Measurements from ENCODE around the gene FCRLB. TPM values are rescaled to one million over a fixed set of nuclear protein-coding genes. Genes with fewer than 3 reads are reported as not detected.

FCRLB gene
- total and polyA plus RNA-seq, 2 experiments from 2014 or later: 0.37 to 0.56 TPM

DNA sequence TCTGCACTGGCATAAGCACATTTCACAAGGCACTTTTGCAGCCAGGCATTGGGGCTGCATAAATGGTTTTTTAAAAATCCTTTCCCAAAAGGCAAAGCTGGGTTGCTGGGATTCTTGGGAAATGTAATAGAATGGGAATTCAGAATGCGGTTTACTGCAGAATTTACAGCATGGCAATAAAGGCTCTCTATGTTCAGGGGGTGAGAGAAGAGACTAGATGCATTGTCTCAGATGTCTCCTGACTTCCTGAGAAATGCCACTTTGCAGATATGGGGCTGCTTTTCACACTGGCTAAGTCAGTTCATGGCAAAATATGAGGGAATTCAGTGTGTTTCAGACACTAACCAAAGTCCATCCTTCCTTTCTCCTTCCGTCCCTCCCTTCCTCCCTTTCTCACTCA lies 44.9 kb upstream of the FCRLB start (continued):
- TF ChIP-seq, protein P1, sequence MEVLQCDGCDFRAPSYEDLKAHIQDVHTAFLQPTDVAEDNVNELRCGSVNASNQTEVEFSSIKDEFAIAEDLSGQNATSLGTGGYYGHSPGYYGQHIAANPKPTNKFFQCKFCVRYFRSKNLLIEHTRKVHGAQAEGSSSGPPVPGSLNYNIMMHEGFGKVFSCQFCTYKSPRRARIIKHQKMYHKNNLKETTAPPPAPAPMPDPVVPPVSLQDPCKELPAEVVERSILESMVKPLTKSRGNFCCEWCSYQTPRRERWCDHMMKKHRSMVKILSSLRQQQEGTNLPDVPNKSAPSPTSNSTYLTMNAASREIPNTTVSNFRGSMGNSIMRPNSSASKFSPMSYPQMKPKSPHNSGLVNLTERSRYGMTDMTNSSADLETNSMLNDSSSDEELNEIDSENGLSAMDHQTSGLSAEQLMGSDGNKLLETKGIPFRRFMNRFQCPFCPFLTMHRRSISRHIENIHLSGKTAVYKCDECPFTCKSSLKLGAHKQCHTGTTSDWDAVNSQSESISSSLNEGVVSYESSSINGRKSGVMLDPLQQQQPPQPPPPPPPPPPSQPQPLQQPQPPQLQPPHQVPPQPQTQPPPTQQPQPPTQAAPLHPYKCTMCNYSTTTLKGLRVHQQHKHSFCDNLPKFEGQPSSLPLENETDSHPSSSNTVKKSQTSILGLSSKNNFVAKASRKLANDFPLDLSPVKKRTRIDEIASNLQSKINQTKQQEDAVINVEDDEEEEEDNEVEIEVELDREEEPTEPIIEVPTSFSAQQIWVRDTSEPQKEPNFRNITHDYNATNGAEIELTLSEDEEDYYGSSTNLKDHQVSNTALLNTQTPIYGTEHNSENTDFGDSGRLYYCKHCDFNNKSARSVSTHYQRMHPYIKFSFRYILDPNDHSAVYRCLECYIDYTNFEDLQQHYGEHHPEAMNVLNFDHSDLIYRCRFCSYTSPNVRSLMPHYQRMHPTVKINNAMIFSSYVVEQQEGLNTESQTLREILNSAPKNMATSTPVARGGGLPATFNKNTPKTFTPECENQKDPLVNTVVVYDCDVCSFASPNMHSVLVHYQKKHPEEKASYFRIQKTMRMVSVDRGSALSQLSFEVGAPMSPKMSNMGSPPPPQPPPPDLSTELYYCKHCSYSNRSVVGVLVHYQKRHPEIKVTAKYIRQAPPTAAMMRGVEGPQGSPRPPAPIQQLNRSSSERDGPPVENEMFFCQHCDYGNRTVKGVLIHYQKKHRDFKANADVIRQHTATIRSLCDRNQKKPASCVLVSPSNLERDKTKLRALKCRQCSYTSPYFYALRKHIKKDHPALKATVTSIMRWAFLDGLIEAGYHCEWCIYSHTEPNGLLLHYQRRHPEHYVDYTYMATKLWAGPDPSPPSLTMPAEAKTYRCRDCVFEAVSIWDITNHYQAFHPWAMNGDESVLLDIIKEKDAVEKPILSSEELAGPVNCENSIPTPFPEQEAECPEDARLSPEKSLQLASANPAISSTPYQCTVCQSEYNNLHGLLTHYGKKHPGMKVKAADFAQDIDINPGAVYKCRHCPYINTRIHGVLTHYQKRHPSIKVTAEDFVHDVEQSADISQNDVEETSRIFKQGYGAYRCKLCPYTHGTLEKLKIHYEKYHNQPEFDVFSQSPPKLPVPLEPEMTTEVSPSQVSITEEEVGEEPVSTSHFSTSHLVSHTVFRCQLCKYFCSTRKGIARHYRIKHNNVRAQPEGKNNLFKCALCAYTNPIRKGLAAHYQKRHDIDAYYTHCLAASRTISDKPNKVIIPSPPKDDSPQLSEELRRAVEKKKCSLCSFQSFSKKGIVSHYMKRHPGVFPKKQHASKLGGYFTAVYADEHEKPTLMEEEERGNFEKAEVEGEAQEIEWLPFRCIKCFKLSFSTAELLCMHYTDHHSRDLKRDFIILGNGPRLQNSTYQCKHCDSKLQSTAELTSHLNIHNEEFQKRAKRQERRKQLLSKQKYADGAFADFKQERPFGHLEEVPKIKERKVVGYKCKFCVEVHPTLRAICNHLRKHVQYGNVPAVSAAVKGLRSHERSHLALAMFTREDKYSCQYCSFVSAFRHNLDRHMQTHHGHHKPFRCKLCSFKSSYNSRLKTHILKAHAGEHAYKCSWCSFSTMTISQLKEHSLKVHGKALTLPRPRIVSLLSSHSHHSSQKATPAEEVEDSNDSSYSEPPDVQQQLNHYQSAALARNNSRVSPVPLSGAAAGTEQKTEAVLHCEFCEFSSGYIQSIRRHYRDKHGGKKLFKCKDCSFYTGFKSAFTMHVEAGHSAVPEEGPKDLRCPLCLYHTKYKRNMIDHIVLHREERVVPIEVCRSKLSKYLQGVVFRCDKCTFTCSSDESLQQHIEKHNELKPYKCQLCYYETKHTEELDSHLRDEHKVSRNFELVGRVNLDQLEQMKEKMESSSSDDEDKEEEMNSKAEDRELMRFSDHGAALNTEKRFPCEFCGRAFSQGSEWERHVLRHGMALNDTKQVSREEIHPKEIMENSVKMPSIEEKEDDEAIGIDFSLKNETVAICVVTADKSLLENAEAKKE (CRISPR knock-in tag; IDR thresholded peaks at IDR 0.05): no peak
- TF ChIP-seq NANOG (IDR thresholded peaks at IDR 0.05; ENCODE audit: borderline replicate concordance) (no peak), ZNF331 (CRISPR knock-in tag; IDR thresholded peaks at IDR 0.05; ENCODE audit: low read depth) (no peak), EZH2 (IDR thresholded peaks at IDR 0.05; ENCODE audit: low read depth, unreplicated experiment) (no peak)
- TF ChIP-seq, protein P2, sequence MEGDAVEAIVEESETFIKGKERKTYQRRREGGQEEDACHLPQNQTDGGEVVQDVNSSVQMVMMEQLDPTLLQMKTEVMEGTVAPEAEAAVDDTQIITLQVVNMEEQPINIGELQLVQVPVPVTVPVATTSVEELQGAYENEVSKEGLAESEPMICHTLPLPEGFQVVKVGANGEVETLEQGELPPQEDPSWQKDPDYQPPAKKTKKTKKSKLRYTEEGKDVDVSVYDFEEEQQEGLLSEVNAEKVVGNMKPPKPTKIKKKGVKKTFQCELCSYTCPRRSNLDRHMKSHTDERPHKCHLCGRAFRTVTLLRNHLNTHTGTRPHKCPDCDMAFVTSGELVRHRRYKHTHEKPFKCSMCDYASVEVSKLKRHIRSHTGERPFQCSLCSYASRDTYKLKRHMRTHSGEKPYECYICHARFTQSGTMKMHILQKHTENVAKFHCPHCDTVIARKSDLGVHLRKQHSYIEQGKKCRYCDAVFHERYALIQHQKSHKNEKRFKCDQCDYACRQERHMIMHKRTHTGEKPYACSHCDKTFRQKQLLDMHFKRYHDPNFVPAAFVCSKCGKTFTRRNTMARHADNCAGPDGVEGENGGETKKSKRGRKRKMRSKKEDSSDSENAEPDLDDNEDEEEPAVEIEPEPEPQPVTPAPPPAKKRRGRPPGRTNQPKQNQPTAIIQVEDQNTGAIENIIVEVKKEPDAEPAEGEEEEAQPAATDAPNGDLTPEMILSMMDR (conservative IDR thresholded peaks at IDR 0.05; ENCODE audit: low read depth in 2 of 2): no peak

DNA sequence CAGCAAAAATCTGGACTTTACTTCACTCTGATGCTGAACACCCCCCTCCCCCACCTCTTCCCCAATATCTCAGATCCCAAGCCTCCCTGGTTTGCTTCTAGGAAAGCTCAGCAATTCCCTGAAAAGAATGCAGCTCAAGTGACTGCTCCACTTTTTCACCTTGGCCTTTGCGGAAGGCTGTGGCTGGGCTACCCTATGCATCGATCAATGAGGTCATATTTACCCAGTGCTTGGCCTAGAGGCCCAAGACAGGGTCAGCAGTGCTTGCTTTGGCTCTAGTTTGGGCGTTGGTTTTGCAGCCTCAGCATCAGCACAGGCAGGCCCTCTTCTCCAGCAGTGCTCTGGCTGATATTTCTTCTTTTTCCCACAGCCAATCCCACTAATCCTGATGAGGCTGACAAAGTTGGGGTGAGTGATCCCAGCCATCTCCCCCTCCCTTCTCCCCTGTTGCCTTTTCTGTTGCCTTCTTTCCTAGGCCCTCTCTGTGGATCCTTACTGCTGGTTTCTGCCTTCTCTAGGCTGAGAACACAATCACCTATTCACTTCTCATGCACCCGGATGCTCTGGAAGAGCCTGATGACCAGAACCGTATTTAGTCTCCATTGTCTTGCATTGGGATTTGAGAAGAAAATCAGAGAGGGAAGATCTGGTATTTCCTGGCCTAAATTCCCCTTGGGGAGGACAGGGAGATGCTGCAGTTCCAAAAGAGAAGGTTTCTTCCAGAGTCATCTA lies 44.2 kb upstream of the FCRLB start:
- Mint-ChIP-seq H3K27ac (no peak overlapping the region), H3K27me3 (ENCODE audit: insufficient read depth, low read depth, poor library complexity) (no peaks in the 10 kb centered on the region)

More for the DNA sequence above, 44.2 kb upstream of the FCRLB start:
- TF ChIP-seq JUNB (IDR thresholded peaks at IDR 0.05; ENCODE audit: unreplicated experiment): no peak
- no peak for TF ChIP-seq EZH2phosphoT487 (IDR thresholded peaks at IDR 0.05; ENCODE audit: unreplicated experiment)
- no peak for TF ChIP-seq CREB1 (CRISPR knock-in tag; IDR thresholded peaks at IDR 0.05; ENCODE audit: low read depth)
- TF ChIP-seq EZH2 (IDR thresholded peaks at IDR 0.05; ENCODE audit: low read depth, unreplicated experiment): no peak
- Mint-ChIP-seq H3K36me3 (ENCODE audit: low read depth) (no peaks in the 10 kb centered on the region), H3K4me3 (no peak overlapping the region), H3K9me3 (no peaks in the 10 kb centered on the region), H3K4me1 (peaks cover 13% of the 10 kb centered on the region)
- no peaks in the 10 kb centered on the region for H3K4me1 ChIP-seq (ENCODE audit: insufficient read depth)
- H3K4me2 ChIP-seq: no peak overlapping the region
- H3K79me2 ChIP-seq (replicated peaks; ENCODE audit: insufficient read depth): no peaks in the 10 kb centered on the region
- H3K9me2 ChIP-seq (ENCODE audit: insufficient read depth): no peaks in the 10 kb centered on the region
- H3K27ac ChIP-seq (ENCODE audit: low read depth): no peak overlapping the region
- DNase-seq (ENCODE audit: low spot score) (peak; percentile 16), ATAC-seq (peak; percentile 51)
- peak overlapping the region; percentile 91 for H2AFZ ChIP-seq
- no peaks in the 10 kb centered on the region for H3K36me3 ChIP-seq (ENCODE audit: insufficient read depth)
- no peaks in the 10 kb centered on the region for H3K27me3 ChIP-seq (ENCODE audit: insufficient read depth)
- no peak overlapping the region for H3K4me3 ChIP-seq
- H4K20me1 ChIP-seq (replicated peaks; ENCODE audit: insufficient read depth): no peaks in the 10 kb centered on the region
- no peaks in the 10 kb centered on the region for H3F3A ChIP-seq (replicated peaks; ENCODE audit: low read depth)

Data from GM23338 (cell line).